HG03159 (cell line): ENCODE data around the gene SLC25A27.
A peak's percentile ranks its signal among the peaks of the same experiment; 100 is the strongest.
"Not testable (repeated sequence)": the region's sequence is repeated elsewhere in the genome, so short reads cannot be mapped to it uniquely, and the experiment has no call there.

Source experiments
- ATAC-seq: cut with Tn5 transposase; IDR thresholded peaks from one replicate; pipeline ENCODE4 v1.9.1; 2021; ENCODE audit warnings: mild to moderate bottlenecking, moderate library complexity; ENCODE audit not compliant: unreplicated experiment

Gene SLC25A27

DNA sequence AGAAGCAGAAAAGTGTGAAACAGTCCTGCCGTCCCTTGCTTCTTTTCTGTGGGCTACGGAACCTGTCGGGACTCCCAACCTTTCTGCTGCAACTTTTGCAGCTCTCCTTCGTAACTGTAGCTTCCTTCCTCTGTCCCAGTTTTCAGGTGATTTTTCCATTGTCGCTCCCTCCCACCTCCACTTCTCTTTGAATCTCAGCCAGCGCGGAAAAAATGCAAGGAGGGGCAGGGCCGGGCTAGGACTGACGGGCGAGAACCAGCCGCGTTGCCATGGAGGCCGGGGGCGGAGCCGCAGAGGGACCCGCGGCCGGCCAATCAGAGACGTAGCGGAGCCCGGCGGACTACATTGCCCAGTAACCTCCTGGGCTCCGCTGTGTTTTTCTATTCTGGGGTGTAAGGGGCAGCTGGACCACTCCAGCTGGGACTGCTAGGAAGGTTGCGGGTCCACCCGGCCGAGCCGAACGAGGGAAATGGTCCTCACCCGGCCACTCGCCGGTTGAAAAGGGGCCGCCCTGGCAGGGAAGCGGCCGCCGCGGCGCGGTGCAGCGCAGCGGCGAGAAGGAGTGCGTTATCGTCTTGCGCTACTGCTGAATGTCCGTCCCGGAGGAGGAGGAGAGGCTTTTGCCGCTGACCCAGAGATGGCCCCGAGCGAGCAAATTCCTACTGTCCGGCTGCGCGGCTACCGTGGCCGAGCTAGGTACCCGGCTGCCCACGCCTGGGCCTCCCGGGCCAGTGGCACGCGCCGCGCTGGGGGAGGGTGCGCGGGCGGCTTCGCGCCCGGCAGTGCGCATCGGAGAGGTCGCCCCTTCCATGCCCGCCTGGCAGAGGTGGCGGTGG, at the start of gene SLC25A27, which contains the start of gene CYP39A1:
SLC25A27 (plus strand) TSS at position 373 of the 836 bp plus-strand sequence; CDS start at position 591, 218 bp downstream.
CYP39A1 (minus strand) TSS at position 216 of the 836 bp plus-strand sequence. CDS start 236 bp downstream, outside the sequence.
- peak; percentile 100 for ATAC-seq

DNA sequence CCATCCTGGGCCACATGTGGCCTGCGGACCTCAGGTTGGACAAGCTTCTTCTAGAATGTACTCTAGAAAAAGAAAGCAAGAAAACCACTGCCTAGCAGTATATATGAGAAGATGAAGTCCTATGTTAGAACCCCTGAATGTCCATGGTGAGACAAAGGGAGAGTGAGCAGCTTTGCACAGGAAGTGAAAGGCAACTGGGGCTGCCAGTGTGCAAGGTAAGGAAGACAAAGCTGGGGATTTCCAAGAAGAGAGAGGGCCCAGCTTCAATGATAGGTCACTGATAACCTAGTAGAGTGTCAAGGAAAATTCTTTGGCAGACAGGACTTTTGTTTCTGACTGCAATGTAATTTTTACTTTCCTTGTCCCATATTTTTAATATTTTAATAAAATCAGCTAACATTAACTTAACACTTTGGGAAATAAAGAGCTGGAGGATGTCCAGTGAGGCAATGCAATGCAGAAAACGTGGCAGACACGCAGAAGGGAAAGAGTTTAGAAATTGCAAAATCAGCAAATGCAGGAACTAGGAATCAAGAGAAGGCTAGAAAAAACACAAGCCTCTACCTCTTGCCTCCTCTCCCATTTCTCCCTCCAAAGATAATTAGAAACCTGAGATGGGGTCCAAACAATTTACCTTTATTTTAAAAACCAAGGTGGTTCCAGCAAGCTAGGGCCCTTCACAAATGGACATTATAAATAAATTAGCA, 47.5 kb upstream of the SLC25A27 start:
- no peak for ATAC-seq

GRCh38 chr6:46606338-46606737, 46.4 kb upstream of the SLC25A27 start:
- ATAC-seq = no peak

DNA sequence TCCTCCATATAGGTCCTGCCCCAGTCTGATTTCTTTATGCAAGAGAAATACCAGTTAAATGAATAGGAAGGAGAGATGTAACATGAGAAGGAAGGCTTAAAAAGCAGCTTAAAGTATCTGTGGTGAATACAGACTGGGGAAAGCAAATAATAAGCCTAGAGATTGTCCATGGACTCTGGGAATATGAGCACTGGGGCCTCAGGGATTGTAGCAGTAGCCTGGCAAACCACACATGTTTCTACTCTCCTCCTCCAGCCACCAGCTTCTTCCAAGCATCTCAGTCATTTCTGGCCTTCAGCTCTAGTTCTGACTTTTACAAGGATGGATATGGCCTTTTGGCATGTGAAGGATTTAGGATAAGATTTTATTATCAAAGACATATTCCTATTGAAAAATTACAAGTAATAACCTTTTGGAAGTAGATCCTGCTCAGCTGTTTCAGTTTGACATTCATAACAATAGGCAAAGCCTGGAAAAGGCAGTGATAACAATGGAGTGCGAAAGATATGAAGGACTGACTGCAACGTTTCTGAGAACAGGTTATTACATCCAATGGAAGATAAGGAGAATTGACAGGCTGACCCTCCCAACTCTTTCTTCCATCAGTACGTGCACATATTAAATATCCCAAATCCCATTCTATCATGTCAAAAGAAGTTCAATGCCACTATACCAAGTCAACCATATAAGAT, 41.8 kb upstream of the SLC25A27 start:
- ATAC-seq = no peak

DNA sequence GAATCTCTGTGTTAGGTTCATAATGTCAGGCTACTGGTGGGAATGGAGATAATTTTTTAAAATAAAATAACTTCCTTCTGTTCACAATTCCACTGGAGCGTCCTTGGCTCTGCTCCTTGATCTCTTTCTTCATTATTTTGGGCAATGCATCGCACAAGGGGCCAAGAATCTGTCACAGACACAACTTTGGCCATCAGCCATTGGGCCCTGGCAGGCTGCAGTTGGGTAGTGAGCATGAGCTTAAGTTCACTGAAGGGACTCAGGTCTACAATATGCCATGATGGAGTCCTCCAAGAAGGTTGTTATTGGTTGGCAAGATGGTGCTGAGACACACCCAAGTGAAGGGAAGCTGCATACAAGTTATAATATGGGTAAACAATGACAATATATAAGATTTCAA, 40.1 kb upstream of the SLC25A27 start:
- ATAC-seq = no peak

GRCh38 chr6:46618726-46619125, 34.0 kb upstream of the SLC25A27 start:
- ATAC-seq = no peak

DNA sequence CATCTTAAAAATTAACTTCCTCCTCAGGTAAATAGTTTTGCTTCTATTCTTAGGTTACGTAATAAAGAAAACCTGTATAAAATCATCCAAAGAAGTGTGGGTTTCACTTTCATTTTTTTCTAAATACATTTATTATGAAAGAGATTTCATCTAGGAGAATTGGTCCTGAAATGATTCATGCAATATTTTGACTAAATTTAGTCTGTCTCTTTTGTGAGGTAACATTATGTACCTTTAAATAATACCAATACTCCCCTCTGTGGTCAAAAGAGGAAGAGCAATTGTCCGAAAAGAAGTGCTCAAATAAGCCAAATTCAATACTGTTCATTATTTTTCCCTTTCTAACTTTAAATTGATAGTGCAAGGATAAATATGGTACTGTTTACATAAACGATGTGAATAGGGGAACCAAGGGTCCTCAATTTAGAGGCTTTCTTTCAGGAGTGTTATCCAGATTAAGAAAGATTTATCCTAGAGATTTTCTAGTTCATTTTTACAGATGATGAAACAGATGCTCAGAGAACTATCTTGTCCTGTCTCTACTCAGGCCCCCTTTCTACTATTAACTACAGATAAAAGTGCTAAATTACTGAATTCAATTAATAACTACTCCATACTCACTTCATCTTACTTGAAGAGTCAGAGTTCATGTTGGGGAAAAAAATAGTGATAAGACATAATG, 26.4 kb upstream of the SLC25A27 start:
- ATAC-seq = peak; percentile 78

- ATAC-seq = no peak
Observed at GRCh38 chr6:46626976-46627375, 25.8 kb upstream of the SLC25A27 start.

- ATAC-seq = no peak
Observed at GRCh38 chr6:46628498-46628897, 24.3 kb upstream of the SLC25A27 start.

DNA sequence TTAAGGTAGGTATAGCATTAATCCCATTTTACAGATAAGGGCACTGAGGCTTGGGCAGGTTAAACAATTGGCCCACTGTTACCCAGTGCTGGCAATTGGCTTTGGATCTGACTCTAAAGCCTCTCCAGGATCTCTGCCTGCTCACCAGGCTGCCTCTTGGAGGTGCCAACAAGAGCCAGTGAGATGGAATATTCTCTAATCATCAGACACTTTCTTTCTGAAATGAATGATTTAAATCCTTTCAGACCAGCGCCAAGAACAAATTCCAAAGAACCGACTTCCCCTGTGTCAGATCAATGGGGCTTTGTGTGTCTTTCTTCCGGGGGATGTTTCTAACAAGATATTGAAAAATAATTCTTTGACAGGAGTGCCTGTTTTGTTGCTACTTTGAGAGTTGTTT, 23.8 kb upstream of the SLC25A27 start:
- no peak for ATAC-seq

DNA sequence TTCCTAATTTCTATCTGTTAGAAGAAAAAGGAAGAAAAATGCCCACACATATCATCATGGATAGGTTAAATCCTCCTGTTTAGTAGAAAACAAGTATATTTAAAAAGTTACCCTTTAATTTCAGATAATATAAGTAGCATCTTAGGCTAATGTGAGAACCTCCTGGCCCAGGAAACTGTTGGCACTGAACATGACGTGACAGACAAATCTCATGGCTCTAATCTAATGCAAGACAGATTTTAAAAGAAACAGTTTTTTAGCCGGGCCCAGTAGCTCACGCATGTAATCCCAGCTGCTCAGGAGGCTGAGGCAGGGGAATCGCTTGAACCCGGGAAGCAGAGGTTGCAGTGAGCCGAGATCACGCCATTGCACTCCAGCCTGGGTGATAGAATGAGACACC, 23.1 kb upstream of the SLC25A27 start:
- no peak for ATAC-seq

- no peak for ATAC-seq
Observed at GRCh38 chr6:46632053-46632452, 20.7 kb upstream of the SLC25A27 start.

GRCh38 chr6:46635462-46635861, 17.3 kb upstream of the SLC25A27 start:
- ATAC-seq = no peak

DNA sequence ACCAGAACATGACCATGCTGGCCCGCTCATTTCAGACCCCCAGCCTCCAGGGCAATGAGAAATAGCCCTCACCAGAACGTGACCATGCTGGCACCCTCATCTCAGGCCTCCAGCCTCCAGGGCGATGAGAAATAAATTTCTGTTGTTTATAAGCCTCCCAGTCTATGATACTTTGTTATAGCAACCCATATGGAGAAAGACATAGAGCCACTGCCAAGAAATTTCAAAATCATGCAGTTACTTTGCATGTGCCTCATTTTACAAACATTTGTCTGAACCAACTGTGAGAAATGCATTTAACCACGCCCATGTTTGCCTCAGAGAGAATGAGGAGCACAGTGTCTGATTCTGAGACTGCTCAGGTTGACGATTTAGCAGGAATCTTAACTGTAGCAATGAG, 15.6 kb upstream of the SLC25A27 start:
- ATAC-seq = no peak

- no peak for ATAC-seq
Observed at GRCh38 chr6:46637933-46638332, 14.8 kb upstream of the SLC25A27 start.

- ATAC-seq = no peak
Observed at GRCh38 chr6:46638650-46639049, 14.1 kb upstream of the SLC25A27 start.

DNA sequence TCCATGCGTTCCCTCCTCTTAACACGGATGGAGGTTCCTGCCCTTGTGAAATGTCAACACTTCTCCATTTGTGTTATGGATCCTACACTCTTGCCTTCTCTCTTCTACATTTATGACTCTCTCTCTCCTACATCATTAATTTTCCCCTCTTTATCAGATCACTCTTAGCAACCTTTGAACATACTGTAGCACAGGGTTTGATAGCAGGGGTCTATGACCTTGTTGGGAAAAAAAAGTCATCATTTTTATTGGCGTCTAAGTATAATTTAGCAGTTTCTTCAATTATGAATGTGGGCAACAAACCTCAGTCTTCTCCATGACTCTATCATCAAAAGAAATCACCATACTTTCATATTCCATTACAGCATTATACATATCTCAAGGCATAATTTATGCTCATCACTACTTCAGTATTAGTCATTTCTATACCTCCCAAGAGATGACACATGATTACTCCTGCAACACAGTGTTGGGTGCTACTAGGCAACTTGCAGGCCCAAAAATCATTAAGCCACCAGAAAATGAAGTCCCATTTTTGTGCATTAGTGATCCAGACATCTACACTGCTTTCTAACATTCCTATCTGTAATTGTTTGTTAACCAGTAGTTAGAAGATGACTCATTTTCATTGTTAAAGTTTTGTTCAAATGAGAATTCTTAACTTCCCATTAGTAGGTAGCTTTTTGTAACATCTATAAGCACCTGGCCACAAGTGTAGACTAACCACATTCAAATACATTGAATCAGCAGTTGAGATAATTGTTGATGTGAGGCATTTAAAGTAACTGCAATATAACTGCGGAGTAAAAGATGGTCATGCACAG, 9.6 kb upstream of the SLC25A27 start:
- ATAC-seq = no peak

- no peak for ATAC-seq
Observed at GRCh38 chr6:46645265-46645664, 7.5 kb upstream of the SLC25A27 start.

GRCh38 chr6:46648108-46648507, 4.7 kb upstream of the SLC25A27 start:
- not testable (repeated sequence) for ATAC-seq

GRCh38 chr6:46648869-46649492, 3.8 kb upstream of the SLC25A27 start:
- ATAC-seq = no peak
